ENCODE data around the gene ITFG2. TPM values are rescaled to one million over a fixed set of nuclear protein-coding genes. Genes with fewer than 3 reads are reported as not detected.
A peak's percentile ranks its signal among the peaks of the same experiment; 100 is the strongest.

Gene ITFG2
- total RNA-seq, 1 donor from 2014 or later: 90.6 TPM

GRCh38 chr12:2805143-2805520 lies 7.3 kb upstream of the ITFG2 start:
- DNase-seq: no peak
- ATAC-seq (ENCODE audit: low read depth): no peak
- Mint-ChIP-seq H3K4me1 (peaks cover 21% of the 10 kb centered on the region), H3K9me3 (no peaks in the 10 kb centered on the region), H3K36me3 (ENCODE audit: low read depth) (peaks cover 63% of the 10 kb centered on the region), H3K27me3 (no peaks in the 10 kb centered on the region), H3K4me3 (no peak overlapping the region), H3K27ac (no peak overlapping the region)
- intact Hi-C loops (cut with micrococcal nuclease): no loop called here
- TF ChIP-seq CTCF (IDR thresholded peaks at IDR 0.05): no peak
- CTCF ChIA-PET: no interaction called here
- POLR2A ChIA-PET: no interaction called here

- H3K27me3 Mint-ChIP-seq: no peaks in the 10 kb centered on the region
- intact Hi-C loops (cut with micrococcal nuclease): no loop called here
- H3K4me3 Mint-ChIP-seq: no peak overlapping the region
- CTCF ChIA-PET: no interaction called here
- H3K27ac Mint-ChIP-seq: no peak overlapping the region
- H3K4me1 Mint-ChIP-seq: peaks cover 25% of the 10 kb centered on the region
- POLR2A ChIA-PET: interaction anchor here (0.6 to 0.7 kb wide), 2 partner anchors 79 to 1064 kb away, joined by 3 to 8 read pairs; no protein-coding TSS in a partner anchor
- ATAC-seq (ENCODE audit: low read depth): no peak
- peaks cover 47% of the 10 kb centered on the region for H3K36me3 Mint-ChIP-seq (ENCODE audit: low read depth)
- no peaks in the 10 kb centered on the region for H3K9me3 Mint-ChIP-seq
- no peak for TF ChIP-seq CTCF (IDR thresholded peaks at IDR 0.05)
- no peak for DNase-seq
Measured at GRCh38 chr12:2806700-2807099, 5.8 kb upstream of the ITFG2 start.

- DNase-seq (no peak), ATAC-seq (ENCODE audit: low read depth) (no peak)
- Mint-ChIP-seq H3K27me3 (no peaks in the 10 kb centered on the region), H3K27ac (peak overlapping the region; percentile 99), H3K4me1 (peaks cover 33% of the 10 kb centered on the region), H3K9me3 (no peaks in the 10 kb centered on the region), H3K4me3 (peak overlapping the region; percentile 100), H3K36me3 (ENCODE audit: low read depth) (peaks cover 24% of the 10 kb centered on the region)
- POLR2A ChIA-PET: interaction anchor here (0.6 to 2.9 kb wide), 3 partner anchors 12 to 17 kb away, joined by 3 to 36 read pairs (median 4); partner anchors contain the start of gene FKBP4
- intact Hi-C loops (cut with micrococcal nuclease): loop anchor here (1.0 kb wide), 4 partner anchors 16 to 808 kb away; partner anchors contain the start of genes DCP1B, FOXM1 and RHNO1
- no peak for TF ChIP-seq CTCF (IDR thresholded peaks at IDR 0.05)
- CTCF ChIA-PET: no interaction called here
Measured at GRCh38 chr12:2811801-2812200, 667 bp upstream of the ITFG2 start.

- H3K27me3 Mint-ChIP-seq: no peaks in the 10 kb centered on the region
- intact Hi-C loops (cut with micrococcal nuclease): loop anchor here (1.0 kb wide), 2 partner anchors 77 to 130 kb away; partner anchors contain the start of gene TULP3
- DNase-seq (no peak), ATAC-seq (ENCODE audit: low read depth) (peak; percentile 13)
- peak; percentile 26 for TF ChIP-seq CTCF (IDR thresholded peaks at IDR 0.05)
- peaks cover 34% of the 10 kb centered on the region for H3K36me3 Mint-ChIP-seq (ENCODE audit: low read depth)
- ChIA-PET POLR2A (interaction anchor here (0.8 to 2.9 kb wide), 4 partner anchors 18 to 123 kb away, joined by 3 to 36 read pairs (median 8); partner anchors contain the start of genes FKBP4 and TULP3), CTCF (interaction anchor here (0.7 to 1.2 kb wide), 3 partner anchors 13 to 130 kb away, joined by 3 read pairs; no protein-coding TSS in a partner anchor)
- peak overlapping the region; percentile 100 for H3K4me3 Mint-ChIP-seq
- peak overlapping the region; percentile 99 for H3K27ac Mint-ChIP-seq
- H3K4me1 Mint-ChIP-seq: peaks cover 36% of the 10 kb centered on the region
- H3K9me3 Mint-ChIP-seq: no peaks in the 10 kb centered on the region
Measured at GRCh38 chr12:2813214-2814185, 1.0 kb downstream of the ITFG2 start.

GRCh38 chr12:2819810-2820209 lies 7.3 kb downstream of the ITFG2 start:
- DNase-seq (no peak), ATAC-seq (ENCODE audit: low read depth) (no peak)
- no peak overlapping the region for H3K4me3 Mint-ChIP-seq
- TF ChIP-seq CTCF (IDR thresholded peaks at IDR 0.05): no peak
- intact Hi-C loops (cut with micrococcal nuclease): no loop called here
- H3K36me3 Mint-ChIP-seq (ENCODE audit: low read depth): peaks cover 79% of the 10 kb centered on the region
- no peaks in the 10 kb centered on the region for H3K9me3 Mint-ChIP-seq
- H3K27me3 Mint-ChIP-seq: no peaks in the 10 kb centered on the region
- no peak overlapping the region for H3K27ac Mint-ChIP-seq
- H3K4me1 Mint-ChIP-seq: peaks cover 6% of the 10 kb centered on the region
- ChIA-PET CTCF (no interaction called here), POLR2A (interaction anchor here (0.6 kb wide), 2 partner anchors 25 to 42 kb away, joined by 4 to 5 read pairs; partner anchors contain the start of gene FKBP4)

Measured in activated B cell treated with CpG ODN at 0.5 μM for 24 hours (primary cell).